Peyer's patch (tissue), 4 donors: Measurements from ENCODE around the gene KCNK13.
"Not testable (repeated sequence)": the region's sequence is repeated elsewhere in the genome, so short reads cannot be mapped to it uniquely, and the experiment has no call there.

Experiments used
- POLR2A ChIP-seq, 2 donors: fragments of 450-650 bp; IDR thresholded peaks; one replicate each; pipeline ENCODE4 v1.5.1; 2017; ENCODE audit warnings: antibody characterized with exemption in 2 of 2, mild to moderate bottlenecking in 2 of 2, moderate library complexity in 2 of 2
- TF ChIP-seq, protein P1 (sequence below), 6 experiments: fragments of 450-650 bp in 4 of 6; fragments of 200-600 bp in 2 of 6; sonication (generic) in 1 of 6; IDR thresholded peaks; one replicate each; pipeline ENCODE4 v1.5.1; 2017 to 2019; ENCODE audit warnings: antibody characterized with exemption in 6 of 6, mild to moderate bottlenecking in 3 of 6, moderate library complexity in 1 of 6

- TF ChIP-seq, protein P1, sequence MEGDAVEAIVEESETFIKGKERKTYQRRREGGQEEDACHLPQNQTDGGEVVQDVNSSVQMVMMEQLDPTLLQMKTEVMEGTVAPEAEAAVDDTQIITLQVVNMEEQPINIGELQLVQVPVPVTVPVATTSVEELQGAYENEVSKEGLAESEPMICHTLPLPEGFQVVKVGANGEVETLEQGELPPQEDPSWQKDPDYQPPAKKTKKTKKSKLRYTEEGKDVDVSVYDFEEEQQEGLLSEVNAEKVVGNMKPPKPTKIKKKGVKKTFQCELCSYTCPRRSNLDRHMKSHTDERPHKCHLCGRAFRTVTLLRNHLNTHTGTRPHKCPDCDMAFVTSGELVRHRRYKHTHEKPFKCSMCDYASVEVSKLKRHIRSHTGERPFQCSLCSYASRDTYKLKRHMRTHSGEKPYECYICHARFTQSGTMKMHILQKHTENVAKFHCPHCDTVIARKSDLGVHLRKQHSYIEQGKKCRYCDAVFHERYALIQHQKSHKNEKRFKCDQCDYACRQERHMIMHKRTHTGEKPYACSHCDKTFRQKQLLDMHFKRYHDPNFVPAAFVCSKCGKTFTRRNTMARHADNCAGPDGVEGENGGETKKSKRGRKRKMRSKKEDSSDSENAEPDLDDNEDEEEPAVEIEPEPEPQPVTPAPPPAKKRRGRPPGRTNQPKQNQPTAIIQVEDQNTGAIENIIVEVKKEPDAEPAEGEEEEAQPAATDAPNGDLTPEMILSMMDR (IDR thresholded peaks at IDR 0.05) = not testable (repeated sequence)
- TF ChIP-seq POLR2A (IDR thresholded peaks at IDR 0.05) = not testable (repeated sequence)
Measured at GRCh38 chr14:90229942-90230341, 168.1 kb downstream of the KCNK13 start.
